ENCODE measurements around the gene ATOX1.
"Not testable (repeated sequence)": the region's sequence is repeated elsewhere in the genome, so short reads cannot be mapped to it uniquely, and the experiment has no call there.

- TF ChIP-seq POLR2A (IDR thresholded peaks at IDR 0.05; ENCODE audit: low read depth, low read length); TAF1 (IDR thresholded peaks at IDR 0.05; ENCODE audit: low read depth, low read length); POLR2AphosphoS5 (IDR thresholded peaks at IDR 0.05; ENCODE audit: low read depth, low read length); POU2F2 (IDR thresholded peaks at IDR 0.05; ENCODE audit: low read depth, low read length); SPI1 (IDR thresholded peaks at IDR 0.05; ENCODE audit: low read depth, low read length); PAX5 (IDR thresholded peaks at IDR 0.05; ENCODE audit: insufficient read depth, low read length, severe bottlenecking): not testable (repeated sequence)
Measured at GRCh38 chr5:151729597-151729996, 28.8 kb downstream of the ATOX1 start.
